Measurements from ENCODE around the gene AURKAIP1.
"Not testable (repeated sequence)": the region's sequence is repeated elsewhere in the genome, so short reads cannot be mapped to it uniquely, and the experiment has no call there.

Gene AURKAIP1

DNA sequence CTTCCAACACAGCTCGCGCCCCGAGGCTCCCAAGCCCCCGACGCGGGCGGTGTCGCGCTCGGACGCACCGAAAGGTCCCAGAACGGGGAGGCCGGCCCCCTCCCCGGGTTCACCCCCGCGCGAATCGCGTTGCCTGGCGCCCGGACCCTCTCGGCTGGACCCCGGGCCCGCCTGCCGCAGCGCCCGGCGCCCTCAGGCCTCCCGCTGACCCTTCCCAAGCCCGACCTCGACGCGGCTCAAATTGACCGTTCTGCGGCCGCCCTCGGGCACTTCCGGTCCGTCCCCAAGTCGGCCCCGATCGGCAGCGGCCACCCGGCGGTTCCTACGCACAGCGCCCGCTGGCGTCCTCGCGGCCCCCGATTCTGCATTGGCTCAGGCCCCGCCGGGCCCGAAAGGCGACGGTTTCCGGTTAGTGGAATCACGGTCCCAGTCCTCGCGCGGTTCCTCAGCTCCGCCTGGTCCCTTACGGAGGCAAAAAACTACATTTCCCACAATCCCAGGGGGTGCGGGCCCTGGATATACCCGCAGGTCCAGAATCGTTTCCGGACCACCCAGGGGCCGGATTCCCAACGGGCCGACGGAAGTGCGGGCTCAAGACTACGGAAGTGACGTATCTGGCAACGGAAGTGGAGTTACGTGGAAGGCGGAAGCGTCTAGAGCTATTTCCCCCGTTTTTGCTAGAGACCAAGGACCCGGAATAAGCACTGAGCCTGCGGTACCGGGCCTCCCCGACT lies at the start of gene AURKAIP1:
Gene AURKAIP1 (minus strand): TSS at position 279 of the 734 bp plus-strand sequence. CDS start 451 bp downstream, outside the sequence.
- peak; percentile 98 for DNase-seq

GRCh38 chr1:1424707-1425106 lies 49.7 kb upstream of the AURKAIP1 start:
- DNase-seq: no peak

- no peak for DNase-seq
Observed at GRCh38 chr1:1423245-1423597, 48.2 kb upstream of the AURKAIP1 start.

GRCh38 chr1:1422465-1423244 lies 47.6 kb upstream of the AURKAIP1 start:
- no peak for DNase-seq

DNA sequence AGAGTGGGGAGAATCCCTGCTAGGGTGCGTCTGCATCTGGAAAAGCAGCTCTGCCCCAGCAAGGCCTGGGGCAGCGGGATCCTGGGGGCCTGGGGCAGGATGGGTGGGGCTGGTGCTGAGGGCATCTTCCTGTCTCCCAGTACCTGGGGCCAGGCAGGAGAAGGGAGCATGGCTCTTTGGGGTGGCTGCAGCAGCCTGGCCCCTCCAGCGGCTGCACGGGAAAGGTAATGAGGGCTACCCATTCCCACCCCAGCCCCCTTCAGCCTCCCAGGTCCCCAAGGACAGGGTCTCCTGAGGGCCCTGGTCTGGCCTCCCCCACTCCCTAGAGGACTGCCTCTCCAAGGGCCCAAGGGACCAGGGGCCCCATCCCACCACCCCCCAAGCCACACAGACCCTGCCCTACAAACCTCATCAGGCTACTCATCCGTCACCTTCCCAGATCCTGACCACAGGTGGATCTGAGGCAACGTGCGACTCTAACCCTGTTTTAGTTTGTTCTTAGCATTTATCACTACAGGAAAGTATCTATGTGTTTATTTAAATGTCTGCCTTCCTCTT lies 47.0 kb upstream of the AURKAIP1 start:
- no peak for DNase-seq

GRCh38 chr1:1421147-1421906 lies 46.3 kb upstream of the AURKAIP1 start, which contains the start of gene ANKRD65:
Gene ANKRD65 (minus strand): TSS chr1:1421276. CDS start chr1:1421005, 271 bp downstream.
- DNase-seq: peak; percentile 94

- DNase-seq: peak; percentile 46
Observed at GRCh38 chr1:1420654-1421141, 45.7 kb upstream of the AURKAIP1 start.

DNA sequence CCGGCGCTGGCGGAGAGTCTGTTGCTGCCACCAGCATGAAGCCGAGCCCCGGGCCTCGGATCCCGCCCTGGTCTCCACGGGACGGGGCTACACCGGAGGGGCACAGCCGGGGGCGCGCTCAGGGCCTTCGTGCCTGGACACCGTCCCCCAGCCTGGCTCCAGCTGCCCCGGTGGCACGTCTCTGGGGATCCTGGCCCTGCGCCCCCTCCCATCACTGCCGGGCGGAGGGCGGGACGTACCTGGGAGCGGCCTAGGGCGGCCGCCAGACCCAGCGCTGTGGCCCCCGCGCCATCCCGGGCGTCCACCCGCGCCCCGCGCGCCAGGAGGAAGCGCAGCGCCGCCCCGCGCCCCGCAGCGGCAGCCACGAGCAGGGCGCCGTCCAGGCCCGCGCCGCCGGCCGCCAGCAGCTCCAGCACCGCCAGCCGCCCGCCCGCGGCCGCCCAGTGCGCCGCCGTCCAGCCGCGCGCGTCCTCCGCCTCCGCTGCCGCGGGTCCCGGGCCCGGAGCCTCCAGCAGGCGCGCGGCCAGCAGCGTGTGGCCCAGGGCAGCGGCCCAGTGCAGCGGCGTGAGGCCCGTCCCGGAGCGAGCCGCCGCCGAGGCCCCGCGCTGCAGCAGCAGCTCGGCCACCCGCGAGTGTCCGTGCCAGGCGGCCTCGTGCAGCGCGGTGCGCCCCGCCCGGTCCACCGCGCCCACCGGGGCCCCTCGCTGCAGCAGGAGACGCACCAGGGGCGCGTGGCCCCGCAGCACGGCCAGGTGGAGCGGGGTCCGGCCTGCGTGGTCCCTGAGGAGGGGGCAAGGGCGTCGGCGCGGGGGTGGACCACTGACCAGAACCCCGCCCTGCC lies 45.0 kb upstream of the AURKAIP1 start:
- DNase-seq: no peak

DNA sequence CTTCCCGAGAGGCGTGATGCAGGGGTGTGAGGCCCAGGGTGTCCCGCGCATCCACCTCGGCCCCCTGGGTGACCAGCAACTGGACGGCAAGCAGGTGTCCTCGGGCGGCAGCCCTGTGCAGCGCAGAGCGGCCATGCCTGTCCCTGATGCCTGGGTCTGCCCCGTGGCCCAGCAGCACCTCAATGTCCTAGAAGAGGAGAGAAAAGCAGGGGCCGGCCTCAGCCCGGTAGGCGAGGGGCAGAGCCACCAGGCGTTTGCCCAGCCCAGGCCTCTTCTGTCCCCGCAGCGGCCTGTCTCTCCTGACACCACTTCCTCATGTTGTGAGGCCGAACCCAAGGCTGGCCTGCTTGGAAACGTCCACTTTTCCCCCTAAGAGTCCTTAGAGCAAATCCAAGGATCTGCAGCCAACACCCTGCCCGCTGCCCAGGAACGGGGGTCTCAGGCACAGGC lies 44.4 kb upstream of the AURKAIP1 start:
- DNase-seq: no peak

- no peak for DNase-seq
Observed at GRCh38 chr1:1418464-1419362, 43.7 kb upstream of the AURKAIP1 start.

DNA sequence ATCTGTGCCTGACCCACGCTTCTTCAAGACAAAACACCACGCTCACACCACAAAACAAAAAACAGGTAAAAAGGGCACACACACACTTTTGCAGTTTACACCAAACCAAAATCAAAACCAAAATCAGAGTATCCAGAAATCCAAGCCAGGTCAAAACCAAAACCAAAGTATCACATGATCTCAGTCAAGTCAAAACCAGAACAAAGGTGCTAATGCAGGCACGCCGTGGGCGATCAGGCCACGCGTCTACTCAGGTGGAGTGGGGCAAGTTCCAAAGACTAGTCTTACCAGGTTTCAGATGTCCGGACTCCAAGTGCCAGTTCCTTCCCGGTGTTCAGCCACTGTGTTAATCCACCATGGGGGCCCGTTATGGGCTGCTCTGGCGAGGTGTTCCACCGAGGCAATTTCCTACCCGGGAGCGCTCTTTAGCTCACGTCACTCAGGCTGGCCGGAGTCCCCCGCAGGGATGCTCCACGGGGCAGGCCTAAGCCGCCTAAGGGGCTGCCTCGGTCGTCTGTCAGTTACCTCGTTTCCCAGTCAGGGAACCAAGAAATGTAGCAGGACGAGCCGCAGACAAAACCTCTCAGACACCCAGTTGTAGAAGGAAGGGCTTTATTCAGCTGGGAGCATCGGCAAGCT lies 42.9 kb upstream of the AURKAIP1 start:
- DNase-seq: not testable (repeated sequence)

DNA sequence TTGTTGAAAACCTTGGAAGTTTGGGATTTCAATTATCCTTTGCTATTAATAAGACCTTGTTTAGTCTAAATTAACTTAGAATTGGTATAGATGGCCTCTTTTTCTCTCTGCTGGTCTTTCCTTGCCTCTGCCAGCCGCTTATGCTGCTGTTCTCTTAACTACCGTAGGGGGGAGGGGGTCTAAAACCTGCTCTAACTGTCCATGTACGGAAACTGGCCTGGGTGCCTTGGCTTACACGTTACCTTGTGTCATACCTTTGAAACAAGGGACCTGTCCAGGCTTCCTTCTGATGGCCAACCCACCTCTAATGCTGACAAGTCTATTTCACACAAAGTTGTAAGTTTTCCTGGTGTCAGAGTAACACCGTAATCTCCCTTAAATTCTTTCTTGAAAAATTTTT lies 42.4 kb upstream of the AURKAIP1 start:
- not testable (repeated sequence) for DNase-seq

DNA sequence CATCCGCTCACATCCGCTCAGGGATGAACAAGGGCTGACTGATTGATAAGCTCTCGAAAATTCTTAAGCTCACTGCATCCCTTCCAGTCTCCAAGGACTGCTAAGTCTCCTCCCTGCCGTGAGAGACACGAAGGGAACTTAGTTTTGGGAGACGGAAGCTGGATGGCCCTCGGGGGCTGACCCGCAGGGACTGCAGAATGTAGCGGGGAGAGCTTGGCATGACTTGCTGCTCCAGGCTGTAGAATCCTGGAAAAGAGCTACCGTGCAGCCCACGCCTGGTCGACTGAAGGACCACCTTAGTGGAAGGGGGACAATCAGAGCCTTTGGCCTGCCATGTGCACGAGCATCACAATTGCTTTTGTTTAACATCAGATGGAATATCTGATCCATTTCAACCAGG lies 40.7 kb upstream of the AURKAIP1 start:
- DNase-seq: no peak

- not testable (repeated sequence) for DNase-seq
Observed at GRCh38 chr1:1412311-1412902, 37.4 kb upstream of the AURKAIP1 start.

- no peak for DNase-seq
Observed at GRCh38 chr1:1411626-1412025, 36.6 kb upstream of the AURKAIP1 start.

- DNase-seq: not testable (repeated sequence)
Observed at GRCh38 chr1:1410238-1410637, 35.2 kb upstream of the AURKAIP1 start.

GRCh38 chr1:1407636-1408318 lies 32.8 kb upstream of the AURKAIP1 start:
- DNase-seq: no peak

DNA sequence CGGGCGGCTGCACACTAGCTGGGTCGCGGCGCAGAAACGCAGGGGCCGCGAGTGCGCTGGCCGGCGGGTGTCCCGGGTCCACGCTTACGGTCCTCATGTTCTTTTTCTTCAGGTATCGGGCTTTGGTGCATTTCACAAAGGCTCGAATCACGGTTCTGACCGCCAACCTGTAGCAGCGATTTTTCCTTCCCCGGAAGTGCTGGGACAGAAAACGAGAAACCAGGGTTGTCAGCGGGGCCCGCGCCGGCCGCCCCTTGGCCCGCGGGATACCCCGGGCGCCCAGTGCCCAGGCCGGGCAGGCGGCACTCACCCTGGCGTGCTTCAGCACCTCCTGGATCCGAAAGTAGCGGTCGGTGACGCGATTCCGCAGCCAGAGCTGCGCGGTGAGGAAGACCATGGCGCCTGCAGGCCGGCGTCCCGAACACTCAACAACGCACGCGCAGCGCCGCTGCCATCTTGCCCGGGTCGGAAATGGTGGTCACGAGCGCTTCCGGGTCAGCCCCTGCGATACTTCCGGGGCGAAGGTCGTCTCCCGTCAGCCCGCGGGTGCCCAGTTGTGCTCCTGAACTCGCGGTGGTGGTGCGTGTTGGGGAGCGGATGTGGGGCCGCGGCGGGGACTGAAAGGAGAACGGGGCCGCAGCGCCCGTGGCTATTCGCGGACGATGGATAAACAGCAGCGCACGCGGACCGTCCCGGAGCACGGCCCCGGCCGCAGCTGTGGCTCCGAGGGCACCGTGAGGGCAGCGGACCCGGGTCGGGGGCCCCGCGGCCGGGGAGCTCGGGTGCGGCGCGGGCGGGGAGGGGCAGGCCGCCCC lies 32.0 kb upstream of the AURKAIP1 start, which contains the start of gene MRPL20:
Gene MRPL20 (minus strand): TSS at position 473 of the 815 bp plus-strand sequence. CDS start 76 bp downstream, at position 397.
- peak; percentile 84 for DNase-seq

All from NCI-H146 (cell line).